Gastrocnemius medialis (tissue), 4 donors: Measurements from ENCODE around the gene PASD1.

ENCODE experiments used
- POLR2A ChIP-seq, 2 donors: fragments of 450-650 bp; IDR thresholded peaks; one replicate each; pipeline ENCODE4 v1.6.1; 2017; ENCODE audit warnings: antibody characterized with exemption in 2 of 2, mild to moderate bottlenecking in 2 of 2, moderate library complexity in 2 of 2
- TF ChIP-seq, protein P1 (sequence below), 5 experiments: fragments of 450-650 bp in 3 of 5; fragments of 200-600 bp in 2 of 5; sonication (generic) in 2 of 5; IDR thresholded peaks in 4 of 5; conservative IDR thresholded peaks in 1 of 5; 1 replicate in 4 of 5; 2 replicates in 1 of 5; pipeline ENCODE4 v1.5.1; 2016 to 2019; ENCODE audit warnings: antibody characterized with exemption in 5 of 5, mild to moderate bottlenecking in 3 of 5, moderate library complexity in 3 of 5

DNA sequence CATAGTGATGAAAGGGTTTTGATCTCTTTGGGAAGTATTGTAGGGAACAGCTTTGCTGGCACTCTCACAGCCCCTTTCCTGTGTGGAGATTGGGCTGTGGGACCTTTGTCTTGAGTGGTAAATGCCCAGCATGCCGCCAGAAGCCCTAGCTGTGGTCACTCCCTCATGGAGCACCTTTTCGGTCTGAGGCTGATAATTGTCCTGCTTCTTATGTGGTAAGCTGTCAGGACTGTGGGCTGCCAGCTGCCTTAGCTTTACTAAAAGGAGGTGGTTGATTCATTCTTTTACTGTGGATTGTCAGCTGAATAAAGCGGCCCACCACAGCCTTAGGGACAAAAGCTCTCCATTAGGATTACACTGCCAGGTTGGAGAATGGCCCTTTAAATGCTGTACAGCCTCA is 7.1 kb downstream of the PASD1 start:
- TF ChIP-seq, protein P1, sequence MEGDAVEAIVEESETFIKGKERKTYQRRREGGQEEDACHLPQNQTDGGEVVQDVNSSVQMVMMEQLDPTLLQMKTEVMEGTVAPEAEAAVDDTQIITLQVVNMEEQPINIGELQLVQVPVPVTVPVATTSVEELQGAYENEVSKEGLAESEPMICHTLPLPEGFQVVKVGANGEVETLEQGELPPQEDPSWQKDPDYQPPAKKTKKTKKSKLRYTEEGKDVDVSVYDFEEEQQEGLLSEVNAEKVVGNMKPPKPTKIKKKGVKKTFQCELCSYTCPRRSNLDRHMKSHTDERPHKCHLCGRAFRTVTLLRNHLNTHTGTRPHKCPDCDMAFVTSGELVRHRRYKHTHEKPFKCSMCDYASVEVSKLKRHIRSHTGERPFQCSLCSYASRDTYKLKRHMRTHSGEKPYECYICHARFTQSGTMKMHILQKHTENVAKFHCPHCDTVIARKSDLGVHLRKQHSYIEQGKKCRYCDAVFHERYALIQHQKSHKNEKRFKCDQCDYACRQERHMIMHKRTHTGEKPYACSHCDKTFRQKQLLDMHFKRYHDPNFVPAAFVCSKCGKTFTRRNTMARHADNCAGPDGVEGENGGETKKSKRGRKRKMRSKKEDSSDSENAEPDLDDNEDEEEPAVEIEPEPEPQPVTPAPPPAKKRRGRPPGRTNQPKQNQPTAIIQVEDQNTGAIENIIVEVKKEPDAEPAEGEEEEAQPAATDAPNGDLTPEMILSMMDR (IDR thresholded peaks at IDR 0.05 in 4 of 5, conservative IDR thresholded peaks at IDR 0.05 in 1 of 5): no peak
- TF ChIP-seq POLR2A (IDR thresholded peaks at IDR 0.05): no peak
